Nephron (organoid): ENCODE results near the gene PTGDR2.

Source experiments
- H3K27ac Mint-ChIP-seq, 3 experiments: 2 replicates each; pipeline ENCODE4 v1.8.0; 2020; ENCODE audit warnings: mixed read lengths in 3 of 3, mild to moderate bottlenecking in 2 of 3, moderate library complexity in 1 of 3
- H3K27me3 Mint-ChIP-seq: 2 replicates; pipeline ENCODE4 v1.8.0; 2021; ENCODE audit warnings: low read depth, mild to moderate bottlenecking, moderate library complexity, mixed read lengths
- H3K36me3 Mint-ChIP-seq: 2 replicates; pipeline ENCODE4 v1.8.0; 2020; ENCODE audit warnings: low read depth, mixed read lengths
- H3K4me1 Mint-ChIP-seq: 2 replicates; pipeline ENCODE4 v1.8.0; 2020; ENCODE audit warnings: mixed read lengths
- H3K4me3 Mint-ChIP-seq, 3 experiments: 2 replicates each; pipeline ENCODE4 v1.8.0; 2020; ENCODE audit warnings: mild to moderate bottlenecking in 3 of 3, mixed read lengths in 3 of 3, moderate library complexity in 2 of 3
- H3K9me3 Mint-ChIP-seq: 2 replicates; pipeline ENCODE4 v1.8.0; 2020; ENCODE audit warnings: mixed read lengths
- CTCF ChIP-seq, 3 experiments: fragments of 200-600 bp; sonication (generic); IDR thresholded peaks; one replicate each; pipeline ENCODE4 v1.5.0; 2021; ENCODE audit warnings: antibody characterized with exemption in 3 of 3; ENCODE audit not compliant: unreplicated experiment in 3 of 3

PTGDR2 gene

GRCh38 chr11:60872961-60873524 is 17.3 kb upstream of the PTGDR2 start:
- TF ChIP-seq CTCF (IDR thresholded peaks at IDR 0.05; ENCODE audit: unreplicated experiment in 3 of 3), result no peak
- Mint-ChIP-seq H3K4me3 (no peak overlapping the region), H3K36me3 (no peaks in the 10 kb centered on the region), H3K9me3 (no peaks in the 10 kb centered on the region), H3K27me3 (no peaks in the 10 kb centered on the region), H3K27ac (peak overlapping the region in 1 of 3 experiments; percentile 47), H3K4me1 (peaks cover 32% of the 10 kb centered on the region)

GRCh38 chr11:60872124-60872960 is 16.6 kb upstream of the PTGDR2 start:
- Mint-ChIP-seq H3K4me1 (peaks cover 25% of the 10 kb centered on the region), H3K4me3 (no peak overlapping the region), H3K27ac (peak overlapping the region in 1 of 3 experiments; percentile 47), H3K9me3 (no peaks in the 10 kb centered on the region), H3K27me3 (no peaks in the 10 kb centered on the region), H3K36me3 (no peaks in the 10 kb centered on the region)
- TF ChIP-seq CTCF (IDR thresholded peaks at IDR 0.05; ENCODE audit: unreplicated experiment in 3 of 3), result no peak

GRCh38 chr11:60871378-60872061 is 15.8 kb upstream of the PTGDR2 start:
- H3K4me3 Mint-ChIP-seq, result no peak overlapping the region
- H3K27ac Mint-ChIP-seq, result peak overlapping the region in 1 of 3 experiments; percentile 16
- no peaks in the 10 kb centered on the region for H3K36me3 Mint-ChIP-seq

GRCh38 chr11:60870733-60871377 is 15.1 kb upstream of the PTGDR2 start:
- H3K9me3 Mint-ChIP-seq, result no peaks in the 10 kb centered on the region
- TF ChIP-seq CTCF (IDR thresholded peaks at IDR 0.05; ENCODE audit: unreplicated experiment in 3 of 3), result no peak
- H3K4me1 Mint-ChIP-seq, result peaks cover 30% of the 10 kb centered on the region
- H3K4me3 Mint-ChIP-seq, result no peak overlapping the region
- no peaks in the 10 kb centered on the region for H3K27me3 Mint-ChIP-seq
- no peaks in the 10 kb centered on the region for H3K36me3 Mint-ChIP-seq
- H3K27ac Mint-ChIP-seq, result peak overlapping the region in 1 of 3 experiments; percentile 16

More at GRCh38 chr11:60871378-60872061, 15.8 kb upstream of the PTGDR2 start:
- no peaks in the 10 kb centered on the region for H3K27me3 Mint-ChIP-seq
- no peak for TF ChIP-seq CTCF (IDR thresholded peaks at IDR 0.05; ENCODE audit: unreplicated experiment in 3 of 3)
- H3K4me1 Mint-ChIP-seq, result peaks cover 30% of the 10 kb centered on the region
- no peaks in the 10 kb centered on the region for H3K9me3 Mint-ChIP-seq

GRCh38 chr11:60870276-60870675 is 14.5 kb upstream of the PTGDR2 start:
- no peak overlapping the region for H3K27ac Mint-ChIP-seq
- no peaks in the 10 kb centered on the region for H3K9me3 Mint-ChIP-seq
- no peaks in the 10 kb centered on the region for H3K27me3 Mint-ChIP-seq
- no peak for TF ChIP-seq CTCF (IDR thresholded peaks at IDR 0.05; ENCODE audit: unreplicated experiment in 3 of 3)
- H3K36me3 Mint-ChIP-seq, result no peaks in the 10 kb centered on the region
- peaks cover 30% of the 10 kb centered on the region for H3K4me1 Mint-ChIP-seq
- H3K4me3 Mint-ChIP-seq, result no peak overlapping the region
